ENCODE measurements around the gene MAIP1.

DNA sequence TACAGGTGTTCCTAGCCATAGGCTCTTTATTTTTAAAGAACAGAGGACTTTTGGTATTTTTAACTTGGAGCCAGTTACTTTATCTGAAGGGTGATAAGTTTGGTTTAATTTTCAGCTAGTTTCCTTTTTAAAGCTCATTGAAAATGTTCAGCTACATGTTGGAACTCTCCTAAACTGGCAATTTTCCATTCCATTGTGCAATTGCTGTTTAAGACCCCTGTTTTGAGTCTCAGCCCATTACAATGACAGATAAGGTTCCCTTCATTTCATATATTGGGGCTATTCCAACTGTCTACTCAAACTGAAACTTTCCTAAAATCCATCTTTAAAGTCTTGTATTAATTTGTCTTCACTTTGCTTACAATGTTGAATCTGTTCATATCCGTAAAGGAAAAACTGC, 11.6 kb downstream of the MAIP1 start:
- TF ChIP-seq CEBPB (IDR thresholded peaks at IDR 0.05) (no peak), POLR2A (IDR thresholded peaks at IDR 0.05; ENCODE audit: low read length) (no peak), SMC3 (IDR thresholded peaks at IDR 0.05) (no peak), NR3C1 (IDR thresholded peaks at IDR 0.05) (no peak), HDAC2 (IDR thresholded peaks at IDR 0.05) (no peak), RAD21 (conservative IDR thresholded peaks at IDR 0.05 in 1 of 2, IDR thresholded peaks at IDR 0.05 in 1 of 2) (no peak), CHD2 (IDR thresholded peaks at IDR 0.05; ENCODE audit: low read length, partially characterized antibody) (no peak), JUNB (IDR thresholded peaks at IDR 0.05) (no peak), EHMT2 (IDR thresholded peaks at IDR 0.05; ENCODE audit: low read depth) (no peak), ESRRA (IDR thresholded peaks at IDR 0.05; ENCODE audit: borderline replicate concordance, low read length) (no peak)
- TF ChIP-seq, protein P1, sequence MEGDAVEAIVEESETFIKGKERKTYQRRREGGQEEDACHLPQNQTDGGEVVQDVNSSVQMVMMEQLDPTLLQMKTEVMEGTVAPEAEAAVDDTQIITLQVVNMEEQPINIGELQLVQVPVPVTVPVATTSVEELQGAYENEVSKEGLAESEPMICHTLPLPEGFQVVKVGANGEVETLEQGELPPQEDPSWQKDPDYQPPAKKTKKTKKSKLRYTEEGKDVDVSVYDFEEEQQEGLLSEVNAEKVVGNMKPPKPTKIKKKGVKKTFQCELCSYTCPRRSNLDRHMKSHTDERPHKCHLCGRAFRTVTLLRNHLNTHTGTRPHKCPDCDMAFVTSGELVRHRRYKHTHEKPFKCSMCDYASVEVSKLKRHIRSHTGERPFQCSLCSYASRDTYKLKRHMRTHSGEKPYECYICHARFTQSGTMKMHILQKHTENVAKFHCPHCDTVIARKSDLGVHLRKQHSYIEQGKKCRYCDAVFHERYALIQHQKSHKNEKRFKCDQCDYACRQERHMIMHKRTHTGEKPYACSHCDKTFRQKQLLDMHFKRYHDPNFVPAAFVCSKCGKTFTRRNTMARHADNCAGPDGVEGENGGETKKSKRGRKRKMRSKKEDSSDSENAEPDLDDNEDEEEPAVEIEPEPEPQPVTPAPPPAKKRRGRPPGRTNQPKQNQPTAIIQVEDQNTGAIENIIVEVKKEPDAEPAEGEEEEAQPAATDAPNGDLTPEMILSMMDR (IDR thresholded peaks at IDR 0.05), result no peak
- TF ChIP-seq, protein P2, sequence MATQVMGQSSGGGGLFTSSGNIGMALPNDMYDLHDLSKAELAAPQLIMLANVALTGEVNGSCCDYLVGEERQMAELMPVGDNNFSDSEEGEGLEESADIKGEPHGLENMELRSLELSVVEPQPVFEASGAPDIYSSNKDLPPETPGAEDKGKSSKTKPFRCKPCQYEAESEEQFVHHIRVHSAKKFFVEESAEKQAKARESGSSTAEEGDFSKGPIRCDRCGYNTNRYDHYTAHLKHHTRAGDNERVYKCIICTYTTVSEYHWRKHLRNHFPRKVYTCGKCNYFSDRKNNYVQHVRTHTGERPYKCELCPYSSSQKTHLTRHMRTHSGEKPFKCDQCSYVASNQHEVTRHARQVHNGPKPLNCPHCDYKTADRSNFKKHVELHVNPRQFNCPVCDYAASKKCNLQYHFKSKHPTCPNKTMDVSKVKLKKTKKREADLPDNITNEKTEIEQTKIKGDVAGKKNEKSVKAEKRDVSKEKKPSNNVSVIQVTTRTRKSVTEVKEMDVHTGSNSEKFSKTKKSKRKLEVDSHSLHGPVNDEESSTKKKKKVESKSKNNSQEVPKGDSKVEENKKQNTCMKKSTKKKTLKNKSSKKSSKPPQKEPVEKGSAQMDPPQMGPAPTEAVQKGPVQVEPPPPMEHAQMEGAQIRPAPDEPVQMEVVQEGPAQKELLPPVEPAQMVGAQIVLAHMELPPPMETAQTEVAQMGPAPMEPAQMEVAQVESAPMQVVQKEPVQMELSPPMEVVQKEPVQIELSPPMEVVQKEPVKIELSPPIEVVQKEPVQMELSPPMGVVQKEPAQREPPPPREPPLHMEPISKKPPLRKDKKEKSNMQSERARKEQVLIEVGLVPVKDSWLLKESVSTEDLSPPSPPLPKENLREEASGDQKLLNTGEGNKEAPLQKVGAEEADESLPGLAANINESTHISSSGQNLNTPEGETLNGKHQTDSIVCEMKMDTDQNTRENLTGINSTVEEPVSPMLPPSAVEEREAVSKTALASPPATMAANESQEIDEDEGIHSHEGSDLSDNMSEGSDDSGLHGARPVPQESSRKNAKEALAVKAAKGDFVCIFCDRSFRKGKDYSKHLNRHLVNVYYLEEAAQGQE (IDR thresholded peaks at IDR 0.05), result no peak
- TF ChIP-seq, protein P3, sequence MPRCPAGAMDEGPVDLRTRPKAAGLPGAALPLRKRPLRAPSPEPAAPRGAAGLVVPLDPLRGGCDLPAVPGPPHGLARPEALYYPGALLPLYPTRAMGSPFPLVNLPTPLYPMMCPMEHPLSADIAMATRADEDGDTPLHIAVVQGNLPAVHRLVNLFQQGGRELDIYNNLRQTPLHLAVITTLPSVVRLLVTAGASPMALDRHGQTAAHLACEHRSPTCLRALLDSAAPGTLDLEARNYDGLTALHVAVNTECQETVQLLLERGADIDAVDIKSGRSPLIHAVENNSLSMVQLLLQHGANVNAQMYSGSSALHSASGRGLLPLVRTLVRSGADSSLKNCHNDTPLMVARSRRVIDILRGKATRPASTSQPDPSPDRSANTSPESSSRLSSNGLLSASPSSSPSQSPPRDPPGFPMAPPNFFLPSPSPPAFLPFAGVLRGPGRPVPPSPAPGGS (IDR thresholded peaks at IDR 0.05), result no peak

Measured in A549 (cell line).